Sigmoid colon (tissue), 4 donors: ENCODE measurements around the gene TXN2.

Experiments
- CTCF ChIP-seq, 4 experiments: fragments of 450-650 bp in 3 of 4; fragments of 200-600 bp in 1 of 4; IDR thresholded peaks; one replicate each; pipeline ENCODE4 v1.5.1; 2016 to 2019; ENCODE audit warnings: antibody characterized with exemption in 4 of 4, mild to moderate bottlenecking in 3 of 4, moderate library complexity in 2 of 4
- EP300 ChIP-seq, 4 donors: sonication (generic); formaldehyde crosslinking; IDR thresholded peaks; one replicate each; pipeline ENCODE4 v1.6.1; 2017; ENCODE audit warnings: antibody characterized with exemption in 4 of 4
- POLR2A ChIP-seq, 2 donors: fragments of 450-650 bp; IDR thresholded peaks; one replicate each; pipeline ENCODE4 v1.6.1; 2016; ENCODE audit warnings: antibody characterized with exemption in 2 of 2, mild to moderate bottlenecking in 2 of 2, moderate library complexity in 2 of 2

DNA sequence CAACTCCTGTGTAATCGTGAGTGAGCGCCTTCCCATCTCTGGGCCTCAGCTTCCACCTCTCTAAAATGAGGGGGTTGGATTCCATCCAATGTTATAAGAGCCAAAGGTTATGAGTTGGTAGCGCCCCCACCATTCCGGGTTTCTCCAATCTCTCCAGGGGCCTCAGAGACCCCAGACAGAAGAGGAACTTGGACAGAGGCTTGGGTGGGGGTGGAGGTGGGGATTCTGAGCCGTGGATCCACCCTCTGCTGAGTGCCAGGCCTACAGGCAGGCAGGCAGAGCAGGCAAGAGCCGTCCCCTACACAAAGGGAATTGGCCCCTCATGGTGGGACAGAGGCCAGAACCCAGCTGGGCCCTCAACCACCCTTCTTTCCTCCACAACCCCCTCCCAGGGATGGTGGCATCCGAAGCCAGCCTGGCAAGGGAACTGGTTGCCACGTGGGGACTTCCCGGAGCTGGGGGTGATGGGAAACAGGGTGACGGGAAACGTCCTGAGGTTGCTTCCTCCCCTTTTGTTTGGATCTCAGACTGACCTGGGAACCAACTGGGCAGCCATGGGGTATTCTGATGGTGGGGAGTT lies 31.8 kb downstream of the TXN2 start:
- no peak for TF ChIP-seq CTCF (IDR thresholded peaks at IDR 0.05)
- no peak for TF ChIP-seq POLR2A (IDR thresholded peaks at IDR 0.05)
- no peak for TF ChIP-seq EP300 (IDR thresholded peaks at IDR 0.05)
